ENCODE results near the gene MVB12B.

- TF ChIP-seq EZH2 (IDR thresholded peaks at IDR 0.05; ENCODE audit: low read length, missing control alignments) (no peak), CTCF (conservative IDR thresholded peaks at IDR 0.05 in 1 of 2, IDR thresholded peaks at IDR 0.05 in 1 of 2; ENCODE audit: low read depth in 1 of 2, low read length in 2 of 2) (no peak)
These were observed 15.3 kb downstream of the MVB12B start for GRCh38 chr9:126341902-126342301.

All from fibroblast of lung (primary cell).